Gastroesophageal sphincter (tissue), 4 donors: ENCODE measurements around the gene FHIT. TPM values are rescaled to one million over a fixed set of nuclear protein-coding genes. Genes with fewer than 3 reads are reported as not detected.

Experiments
- ATAC-seq: fragments of 150-250 bp; one replicate; pipeline ENCODE4 v1.9.1; 2016; ENCODE audit warnings: mild to moderate bottlenecking, moderate library complexity
- H3K27ac ChIP-seq, 4 donors: fragments of 200-600 bp; sonication (generic) in 3 of 4; 1 replicate in 3 of 4; 2 replicates in 1 of 4; pipeline ENCODE4 v1.5.1; 2016 to 2019
- H3K27me3 ChIP-seq: fragments of 200-600 bp; sonication (generic); one replicate; pipeline ENCODE4 v1.5.1; 2019
- H3K36me3 ChIP-seq, 2 donors: fragments of 200-600 bp; sonication (generic); one replicate each; pipeline ENCODE4 v1.5.1; 2019; ENCODE audit warnings: control low read depth in 1 of 2
- H3K4me1 ChIP-seq, 3 donors: fragments of 200-600 bp; sonication (generic); 1 replicate in 2 of 3; 2 replicates in 1 of 3; pipeline ENCODE4 v1.5.1; 2016 to 2019; ENCODE audit warnings: control low read depth in 2 of 3
- H3K4me3 ChIP-seq, 2 donors: fragments of 200-600 bp; sonication (generic); one replicate each; pipeline ENCODE4 v1.5.1; 2019; ENCODE audit warnings: mild to moderate bottlenecking in 1 of 2, moderate library complexity in 1 of 2
- H3K9me3 ChIP-seq, 3 donors: fragments of 200-600 bp; sonication (generic); one replicate each; pipeline ENCODE4 v1.5.1; 2017 to 2019; ENCODE audit warnings: control low read depth in 2 of 3
- EP300 ChIP-seq: sonication (generic); formaldehyde crosslinking; IDR thresholded peaks from one replicate; pipeline ENCODE4 v1.6.1; 2017; ENCODE audit warnings: antibody characterized with exemption, mild to moderate bottlenecking
- POLR2A ChIP-seq, 2 donors: fragments of 450-650 bp; IDR thresholded peaks; one replicate each; pipeline ENCODE4 v1.6.1; 2017; ENCODE audit warnings: antibody characterized with exemption in 2 of 2, mild to moderate bottlenecking in 2 of 2, moderate library complexity in 1 of 2
- POLR2AphosphoS5 ChIP-seq: sonication (generic); formaldehyde crosslinking; IDR thresholded peaks from one replicate; pipeline ENCODE4 v1.6.1; 2017; ENCODE audit warnings: antibody characterized with exemption
- WGBS, 2 donors: methylation state at CpG; one replicate each; pipeline ENCODE4 v1.1.5; 2018; ENCODE audit warnings: low coverage in 1 of 2; 5-methylcytosine and 5-hydroxymethylcytosine counted together
- total RNA-seq, 4 donors: library from RNA; depleted of rRNA; stranded (reverse); fragments of >200 nt; gene quantifications; one replicate each; pipeline ENCODE4 v1.1.0, GENCODE V29; 2016
- TF ChIP-seq, protein P1 (sequence below), 4 experiments: fragments of 200-600 bp in 2 of 4; fragments of 450-650 bp in 2 of 4; sonication (generic) in 1 of 4; IDR thresholded peaks; one replicate each; pipeline ENCODE4 v1.5.1; 2017 to 2019; ENCODE audit warnings: antibody characterized with exemption in 4 of 4, mild to moderate bottlenecking in 2 of 4, moderate library complexity in 2 of 4

Gene FHIT
- total RNA-seq, 4 donors from 2014 or later = 1.4 to 7.3 (median 3.9) TPM

DNA sequence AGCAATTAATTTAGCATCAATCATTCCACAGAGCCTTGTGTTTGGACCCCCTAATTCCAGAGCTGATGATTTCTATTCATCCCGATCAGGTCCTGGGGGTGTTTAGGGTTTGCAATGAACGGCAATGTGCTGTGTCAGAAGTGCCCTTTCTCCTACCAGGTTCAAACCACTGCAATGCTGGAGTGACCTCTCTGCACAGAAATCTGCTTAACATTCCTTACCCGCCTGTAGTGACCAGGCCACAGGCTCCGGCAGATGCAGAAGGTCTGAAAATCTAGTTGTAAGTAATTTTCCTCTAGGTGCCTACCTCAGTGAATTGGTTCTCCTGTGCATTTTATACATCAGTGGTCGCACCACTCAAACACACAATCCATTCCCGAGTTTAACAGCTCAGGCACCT lies 1476.1 kb downstream of the FHIT start:
- Histone ChIP-seq H3K4me1 (no peaks in the 10 kb centered on the region), H3K4me3 (no peak overlapping the region), H3K9me3 (no peaks in the 10 kb centered on the region), H3K27ac (no peak overlapping the region), H3K36me3 (no peaks in the 10 kb centered on the region), H3K27me3 (no peaks in the 10 kb centered on the region)
- 85 to 92% methylated on average over 3 to 5 of the region's 6 CpGs for WGBS, 2 donors
- ATAC-seq = no peak
- no peak for TF ChIP-seq POLR2A (IDR thresholded peaks at IDR 0.05)
- TF ChIP-seq EP300 = no peak
- no peak for TF ChIP-seq POLR2AphosphoS5
- TF ChIP-seq, protein P1, sequence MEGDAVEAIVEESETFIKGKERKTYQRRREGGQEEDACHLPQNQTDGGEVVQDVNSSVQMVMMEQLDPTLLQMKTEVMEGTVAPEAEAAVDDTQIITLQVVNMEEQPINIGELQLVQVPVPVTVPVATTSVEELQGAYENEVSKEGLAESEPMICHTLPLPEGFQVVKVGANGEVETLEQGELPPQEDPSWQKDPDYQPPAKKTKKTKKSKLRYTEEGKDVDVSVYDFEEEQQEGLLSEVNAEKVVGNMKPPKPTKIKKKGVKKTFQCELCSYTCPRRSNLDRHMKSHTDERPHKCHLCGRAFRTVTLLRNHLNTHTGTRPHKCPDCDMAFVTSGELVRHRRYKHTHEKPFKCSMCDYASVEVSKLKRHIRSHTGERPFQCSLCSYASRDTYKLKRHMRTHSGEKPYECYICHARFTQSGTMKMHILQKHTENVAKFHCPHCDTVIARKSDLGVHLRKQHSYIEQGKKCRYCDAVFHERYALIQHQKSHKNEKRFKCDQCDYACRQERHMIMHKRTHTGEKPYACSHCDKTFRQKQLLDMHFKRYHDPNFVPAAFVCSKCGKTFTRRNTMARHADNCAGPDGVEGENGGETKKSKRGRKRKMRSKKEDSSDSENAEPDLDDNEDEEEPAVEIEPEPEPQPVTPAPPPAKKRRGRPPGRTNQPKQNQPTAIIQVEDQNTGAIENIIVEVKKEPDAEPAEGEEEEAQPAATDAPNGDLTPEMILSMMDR (IDR thresholded peaks at IDR 0.05) = no peak

DNA sequence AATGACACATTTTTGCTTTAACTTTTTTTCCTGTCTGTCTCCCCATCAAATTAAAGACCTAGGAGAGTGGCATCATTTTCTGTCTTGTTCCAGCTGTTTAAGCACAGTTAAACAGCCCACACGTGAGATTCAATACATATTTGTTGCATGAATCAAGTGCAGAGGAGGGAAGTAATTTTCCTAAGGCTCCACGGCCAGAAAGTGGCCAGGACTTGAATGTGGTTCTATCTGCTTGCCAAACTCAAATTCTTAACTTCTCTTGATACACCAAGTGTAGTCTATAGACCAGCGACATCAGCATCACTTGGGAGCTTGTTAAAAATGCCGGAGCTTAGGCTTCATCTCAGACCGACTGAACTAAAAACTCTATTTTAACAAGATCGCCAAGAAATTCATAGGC lies 1476.6 kb downstream of the FHIT start:
- H3K27ac ChIP-seq = no peak overlapping the region
- no peak overlapping the region for H3K4me3 ChIP-seq
- TF ChIP-seq EP300 (no peak), POLR2AphosphoS5 (no peak), POLR2A (IDR thresholded peaks at IDR 0.05) (no peak)
- TF ChIP-seq, protein P1 (IDR thresholded peaks at IDR 0.05) = no peak
- 43 to 63% methylated on average over 6 of the region's 6 CpGs for WGBS, 2 donors
- no peaks in the 10 kb centered on the region for H3K36me3 ChIP-seq
- H3K4me1 ChIP-seq = no peaks in the 10 kb centered on the region
- H3K9me3 ChIP-seq = no peaks in the 10 kb centered on the region
- H3K27me3 ChIP-seq = no peaks in the 10 kb centered on the region
- no peak for ATAC-seq

DNA sequence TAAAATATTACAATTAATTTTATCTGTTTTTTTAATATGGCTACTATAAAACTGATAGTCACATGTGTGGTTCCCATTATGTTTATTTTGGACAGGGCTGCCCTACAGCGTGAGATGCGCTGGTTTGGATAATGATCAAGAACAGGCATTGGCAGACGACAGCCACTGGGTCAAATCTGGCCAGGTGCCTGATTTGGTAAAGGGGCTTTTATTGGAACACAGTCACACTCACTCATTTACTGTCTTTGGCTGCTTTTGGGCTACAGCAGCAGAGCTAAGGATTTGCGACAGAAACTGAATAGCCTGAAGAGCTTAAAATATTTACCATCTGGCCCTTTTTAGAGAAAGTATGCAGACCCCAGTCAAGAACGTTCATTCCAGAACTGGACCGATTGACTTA lies 1477.3 kb downstream of the FHIT start:
- H3K4me1 ChIP-seq = no peaks in the 10 kb centered on the region
- H3K36me3 ChIP-seq = no peaks in the 10 kb centered on the region
- 66 to 67% methylated on average over 3 to 6 of the region's 6 CpGs for WGBS, 2 donors
- H3K9me3 ChIP-seq = no peaks in the 10 kb centered on the region
- H3K27ac ChIP-seq = no peak overlapping the region
- H3K27me3 ChIP-seq = no peaks in the 10 kb centered on the region
- no peak for TF ChIP-seq POLR2A (IDR thresholded peaks at IDR 0.05)
- no peak for TF ChIP-seq POLR2AphosphoS5
- no peak for TF ChIP-seq EP300
- TF ChIP-seq, protein P1 (IDR thresholded peaks at IDR 0.05) = no peak
- no peak for ATAC-seq
- no peak overlapping the region for H3K4me3 ChIP-seq

DNA sequence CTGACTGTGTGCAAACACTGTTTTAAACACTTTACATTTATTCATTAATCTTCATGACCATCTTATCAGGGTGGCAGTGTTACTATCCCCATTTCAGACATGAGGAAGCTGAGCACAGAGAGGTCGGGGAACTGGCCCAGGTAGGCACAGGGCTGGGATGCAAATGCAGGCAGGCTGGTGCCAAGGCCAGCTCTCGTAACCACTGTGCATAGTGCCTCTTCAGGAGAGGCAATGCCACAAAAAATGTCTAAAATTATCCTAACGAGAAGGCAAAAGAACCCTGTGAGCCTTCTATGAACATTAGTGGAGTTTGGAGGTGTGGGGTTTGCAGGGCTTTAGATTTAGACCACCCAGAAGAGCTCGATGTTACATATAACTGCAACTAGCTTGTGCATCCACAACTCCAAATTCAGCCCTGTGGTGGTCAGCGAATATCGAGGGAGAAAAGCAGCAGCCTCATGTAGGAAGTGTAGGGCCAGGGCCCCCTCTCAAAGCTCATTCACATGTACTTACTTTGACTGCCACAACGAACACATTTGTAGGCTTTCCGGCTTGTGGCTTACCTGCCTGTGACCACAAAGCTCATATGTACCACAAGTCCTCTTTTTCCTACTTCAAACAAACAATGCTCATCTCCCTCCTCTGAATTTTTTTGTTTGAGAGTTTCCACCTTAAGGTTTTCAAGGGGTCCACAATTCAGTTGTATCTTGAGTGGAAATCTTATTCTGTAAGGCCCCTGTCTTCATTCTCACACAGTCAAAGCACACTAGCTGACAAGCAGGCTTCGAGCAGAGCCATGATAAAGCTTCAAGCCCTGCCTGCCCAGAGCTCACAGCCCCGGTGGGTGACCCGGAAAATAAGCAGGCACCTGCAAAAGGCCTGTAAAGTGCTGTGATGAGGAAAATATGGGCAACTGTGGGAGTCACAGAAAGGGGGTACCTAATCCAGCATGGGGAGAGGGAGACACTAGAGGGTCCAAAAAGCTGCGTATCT lies 1478.5 kb downstream of the FHIT start:
- no peak overlapping the region for H3K4me3 ChIP-seq
- ATAC-seq = no peak
- no peak overlapping the region for H3K27ac ChIP-seq
- no peaks in the 10 kb centered on the region for H3K4me1 ChIP-seq
- no peaks in the 10 kb centered on the region for H3K9me3 ChIP-seq
- no peak for TF ChIP-seq EP300
- TF ChIP-seq POLR2A (IDR thresholded peaks at IDR 0.05) = no peak
- TF ChIP-seq POLR2AphosphoS5 = no peak
- TF ChIP-seq, protein P1 (IDR thresholded peaks at IDR 0.05) = no peak
- 79 to 93% methylated on average over 5 of the region's 12 CpGs for WGBS, 2 donors
- H3K27me3 ChIP-seq = no peaks in the 10 kb centered on the region
- no peaks in the 10 kb centered on the region for H3K36me3 ChIP-seq

DNA sequence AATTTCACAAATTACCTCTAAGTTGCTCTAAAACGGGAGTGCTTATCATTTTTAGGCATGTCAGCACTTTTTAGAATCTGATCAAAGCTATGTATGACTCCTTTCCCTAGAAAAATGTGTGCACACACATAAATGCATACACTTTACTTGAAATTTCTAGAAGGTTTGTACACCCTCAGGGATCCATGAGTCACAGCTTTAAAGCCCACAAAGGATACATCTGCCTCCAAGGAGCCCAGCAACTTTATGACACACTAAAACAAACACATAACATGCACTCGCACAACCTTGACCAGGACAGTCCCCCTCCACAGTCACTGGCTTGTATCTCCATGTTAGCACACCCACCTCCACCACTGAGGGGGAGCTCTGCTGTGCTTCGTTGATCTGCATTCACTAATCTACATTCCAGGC lies 1479.5 kb downstream of the FHIT start:
- Histone ChIP-seq H3K9me3 (no peaks in the 10 kb centered on the region), H3K27me3 (no peaks in the 10 kb centered on the region), H3K4me1 (no peaks in the 10 kb centered on the region), H3K4me3 (no peak overlapping the region), H3K27ac (no peak overlapping the region), H3K36me3 (no peaks in the 10 kb centered on the region)
- no peak for ATAC-seq
- no peak for TF ChIP-seq POLR2A (IDR thresholded peaks at IDR 0.05)
- WGBS, 2 donors = 72 to 89% methylated on average over 2 to 3 of the region's 3 CpGs
